GM21825 (cell line): Measurements from ENCODE around the gene PCNA.
"Not testable (repeated sequence)": the region's sequence is repeated elsewhere in the genome, so short reads cannot be mapped to it uniquely, and the experiment has no call there.

Experiments
- ATAC-seq: cut with Tn5 transposase; IDR thresholded peaks from one replicate; pipeline ENCODE4 v1.9.1; 2021; ENCODE audit warnings: mild to moderate bottlenecking, moderate library complexity; ENCODE audit not compliant: unreplicated experiment

PCNA gene

DNA sequence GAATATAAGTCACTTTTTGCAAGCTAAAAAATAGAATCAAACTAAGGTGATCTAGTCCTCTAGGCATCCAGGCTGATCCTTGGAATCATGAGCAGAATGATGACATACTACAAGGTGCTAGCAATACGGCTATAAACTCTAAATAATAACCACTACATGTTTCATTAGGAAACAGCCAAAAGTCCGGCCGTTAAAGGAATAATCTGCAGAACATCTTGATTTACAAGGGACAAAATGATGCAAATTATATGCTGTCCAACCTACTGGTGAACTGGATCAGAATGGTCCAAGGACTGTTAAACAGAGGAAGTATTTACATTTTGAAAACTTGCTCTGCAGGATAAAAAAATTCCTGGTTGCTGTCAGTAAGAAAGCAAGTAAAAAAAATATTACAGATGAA lies 19.8 kb downstream of the PCNA start:
- ATAC-seq = not testable (repeated sequence)

- ATAC-seq = not testable (repeated sequence)
These were observed 20.7 kb downstream of the PCNA start for GRCh38 chr20:5099009-5099408.

GRCh38 chr20:5096463-5096862 lies 23.3 kb downstream of the PCNA start:
- no peak for ATAC-seq

- ATAC-seq = no peak
These were observed 23.8 kb downstream of the PCNA start for GRCh38 chr20:5095931-5096330.

DNA sequence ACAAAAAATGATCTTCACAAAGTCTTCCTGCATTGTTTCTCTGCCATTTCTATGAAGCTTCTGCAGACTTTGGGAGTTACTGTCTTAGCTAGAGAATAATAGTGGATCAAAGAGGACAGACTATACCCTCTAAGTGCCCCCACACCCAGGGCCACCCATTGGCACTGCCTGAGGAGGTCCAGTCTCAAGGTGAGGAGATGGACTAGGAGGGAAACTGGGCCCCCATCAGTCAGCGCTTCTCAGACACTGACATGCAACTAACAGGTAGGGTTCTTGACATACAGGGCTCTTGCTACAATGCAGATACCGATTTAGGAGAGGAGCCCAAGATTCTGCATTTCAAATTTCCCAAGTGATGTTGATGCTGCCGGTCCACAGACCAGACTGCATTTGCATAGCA lies 24.3 kb downstream of the PCNA start:
- no peak for ATAC-seq

- no peak for ATAC-seq
These were observed 26.9 kb downstream of the PCNA start for GRCh38 chr20:5092765-5093339.

DNA sequence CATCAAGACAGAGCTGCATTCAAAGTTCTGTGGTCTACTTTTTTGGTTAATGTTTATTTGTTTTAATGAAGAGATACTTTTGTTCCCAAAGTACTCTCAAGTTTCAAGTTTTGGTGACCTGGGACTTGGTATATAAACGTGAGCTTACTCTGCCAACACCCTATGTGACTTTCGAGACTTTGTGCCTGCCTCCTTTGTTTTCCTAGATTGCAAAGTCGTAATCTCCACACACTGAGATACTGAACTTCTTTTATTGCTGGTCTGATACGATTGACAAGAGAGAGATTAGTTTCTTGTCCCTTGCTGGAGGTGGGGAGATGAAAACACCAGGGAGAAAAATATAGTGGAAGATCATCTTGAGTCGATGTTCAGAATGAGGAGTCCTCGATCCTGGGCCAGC lies 27.9 kb downstream of the PCNA start:
- ATAC-seq = no peak

DNA sequence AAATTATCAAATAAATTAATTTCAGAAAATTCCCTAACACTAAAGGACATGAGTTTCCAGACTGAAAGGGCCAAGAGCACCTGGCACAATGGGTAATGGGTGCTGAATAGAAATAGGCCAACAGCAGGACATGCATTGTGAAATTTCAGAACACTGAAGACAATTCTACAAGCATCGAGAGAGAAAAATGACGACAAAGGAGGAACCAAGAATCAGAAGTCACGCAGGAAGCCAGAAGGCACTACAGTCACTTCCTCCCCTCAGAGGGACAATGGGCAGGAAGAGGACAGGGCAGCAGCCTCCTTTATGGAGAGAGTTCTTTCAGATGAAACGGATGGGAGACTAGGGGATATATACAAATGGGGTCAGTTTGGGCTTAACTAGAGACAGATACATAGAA lies 29.6 kb downstream of the PCNA start:
- no peak for ATAC-seq

DNA sequence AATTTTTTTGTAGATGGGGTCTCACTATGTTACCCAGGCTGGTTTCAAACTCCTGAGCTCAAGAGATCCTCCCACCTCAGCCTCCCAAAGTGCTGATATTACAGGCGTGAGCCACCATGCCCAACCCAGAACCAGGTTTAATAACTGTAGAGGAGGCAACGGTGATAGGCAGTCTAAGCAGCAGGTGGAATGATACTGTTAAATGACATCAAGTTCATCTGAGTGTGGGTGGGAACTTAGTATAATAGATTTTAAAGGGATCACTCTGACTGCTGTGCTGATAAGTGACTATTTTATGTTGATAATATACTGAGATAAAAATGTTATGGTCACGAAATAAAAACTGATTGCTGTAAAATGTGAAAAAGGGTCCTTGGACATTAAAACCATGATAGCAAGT lies 31.1 kb downstream of the PCNA start:
- ATAC-seq = no peak

GRCh38 chr20:5085380-5085779 lies 34.4 kb downstream of the PCNA start:
- ATAC-seq = no peak

GRCh38 chr20:5080384-5080877 lies 39.3 kb downstream of the PCNA start:
- ATAC-seq = peak; percentile 35

- ATAC-seq = peak; percentile 96
These were observed 41.3 kb downstream of the PCNA start for GRCh38 chr20:5078399-5078958.

- ATAC-seq = peak; percentile 2
These were observed 41.9 kb downstream of the PCNA start for GRCh38 chr20:5077761-5078387.

GRCh38 chr20:5076913-5077312 lies 42.8 kb downstream of the PCNA start:
- ATAC-seq = not testable (repeated sequence)

GRCh38 chr20:5074232-5074674 lies 45.5 kb downstream of the PCNA start:
- ATAC-seq = no peak

GRCh38 chr20:5073660-5074231 lies 46.0 kb downstream of the PCNA start:
- no peak for ATAC-seq

- no peak for ATAC-seq
These were observed 46.8 kb downstream of the PCNA start for GRCh38 chr20:5072756-5073659.

DNA sequence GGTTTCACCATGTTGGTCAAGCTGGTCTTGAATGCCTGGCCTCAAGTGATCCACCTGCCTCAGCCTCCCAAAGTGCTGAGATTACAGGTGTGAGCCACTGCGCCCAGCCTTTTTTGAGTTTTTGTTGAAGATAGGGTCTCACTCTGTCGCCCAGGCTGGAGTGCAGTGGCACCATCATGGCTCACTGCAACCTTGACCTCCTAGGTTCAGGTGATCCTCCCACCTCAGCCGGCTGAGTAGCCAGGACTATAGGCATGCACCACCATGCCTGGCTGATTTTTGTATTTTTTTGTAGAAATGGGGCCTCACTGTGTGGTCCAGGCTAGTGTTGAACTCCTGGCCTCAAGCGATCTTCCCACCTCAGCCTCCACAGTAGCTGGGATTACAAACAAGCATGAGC lies 47.8 kb downstream of the PCNA start:
- not testable (repeated sequence) for ATAC-seq

GRCh38 chr20:5070570-5070969 lies 49.2 kb downstream of the PCNA start:
- no peak for ATAC-seq

GRCh38 chr20:5070081-5070480 lies 49.7 kb downstream of the PCNA start:
- no peak for ATAC-seq
